ENCODE data around the gene PACRG. TPM values are rescaled to one million over a fixed set of nuclear protein-coding genes. Genes with fewer than 3 reads are reported as not detected.

PACRG gene
- total RNA-seq, 1 experiment from 2014 or later, result not detected

GRCh38 chr6:163192591-163192990, 464.8 kb downstream of the PACRG start:
- Mint-ChIP-seq H3K4me1 (ENCODE audit: low read depth, unreplicated experiment) (no peaks in the 10 kb centered on the region), H3K36me3 (ENCODE audit: insufficient read depth, unreplicated experiment) (no peaks in the 10 kb centered on the region), H3K4me3 (ENCODE audit: unreplicated experiment) (no peak overlapping the region), H3K27me3 (ENCODE audit: insufficient read depth, unreplicated experiment) (peaks cover 13% of the 10 kb centered on the region), H3K27ac (ENCODE audit: unreplicated experiment) (no peak overlapping the region), H3K9me3 (ENCODE audit: unreplicated experiment) (no peaks in the 10 kb centered on the region)
- POLR2A ChIA-PET, result no interaction called here
- Histone ChIP-seq H3K4me1 (no peaks in the 10 kb centered on the region), H3K9me3 (no peaks in the 10 kb centered on the region), H3K36me3 (ENCODE audit: control insufficient read depth, insufficient read depth, low read length) (no peaks in the 10 kb centered on the region), H3K4me3 (ENCODE audit: low read depth, low read length) (no peak overlapping the region), H3K27me3 (replicated peaks; ENCODE audit: control insufficient read depth, insufficient read depth, low read length) (no peaks in the 10 kb centered on the region)
- intact Hi-C loops (cut with micrococcal nuclease; ENCODE audit: unreplicated experiment), result no loop called here
- no peak for DNase-seq
- TF ChIP-seq CTCF (IDR thresholded peaks at IDR 0.05; ENCODE audit: insufficient read depth in 1 of 2, low read depth in 1 of 2, low read length in 1 of 2, severe bottlenecking in 1 of 2, unreplicated experiment in 1 of 2), result no peak
- no TSS peak for BruUV-seq (replicated peaks)
- CTCF ChIA-PET, result no interaction called here

- Mint-ChIP-seq H3K9me3 (ENCODE audit: unreplicated experiment) (no peaks in the 10 kb centered on the region), H3K27me3 (ENCODE audit: insufficient read depth, unreplicated experiment) (peaks cover 13% of the 10 kb centered on the region), H3K36me3 (ENCODE audit: insufficient read depth, unreplicated experiment) (no peaks in the 10 kb centered on the region), H3K4me1 (ENCODE audit: low read depth, unreplicated experiment) (no peaks in the 10 kb centered on the region), H3K4me3 (ENCODE audit: unreplicated experiment) (no peak overlapping the region), H3K27ac (ENCODE audit: unreplicated experiment) (no peak overlapping the region)
- BruUV-seq (replicated peaks), result no TSS peak
- no peak for DNase-seq
- intact Hi-C loops (cut with micrococcal nuclease; ENCODE audit: unreplicated experiment), result no loop called here
- no peak for TF ChIP-seq CTCF (IDR thresholded peaks at IDR 0.05; ENCODE audit: insufficient read depth in 1 of 2, low read depth in 1 of 2, low read length in 1 of 2, severe bottlenecking in 1 of 2, unreplicated experiment in 1 of 2)
- Histone ChIP-seq H3K36me3 (ENCODE audit: control insufficient read depth, insufficient read depth, low read length) (no peaks in the 10 kb centered on the region), H3K4me3 (ENCODE audit: low read depth, low read length) (no peak overlapping the region), H3K4me1 (no peaks in the 10 kb centered on the region), H3K27me3 (replicated peaks; ENCODE audit: control insufficient read depth, insufficient read depth, low read length) (no peaks in the 10 kb centered on the region), H3K9me3 (no peaks in the 10 kb centered on the region)
- ChIA-PET POLR2A (no interaction called here), CTCF (no interaction called here)
These were observed 465.6 kb downstream of the PACRG start for GRCh38 chr6:163193326-163193725.

- ChIA-PET CTCF (interaction anchor here (0.6 kb wide), 1 partner anchor 121 kb away, joined by 3 read pairs; no protein-coding TSS in a partner anchor), POLR2A (no interaction called here)
- BruUV-seq (replicated peaks), result no TSS peak
- H3K4me3 ChIP-seq (ENCODE audit: low read depth, low read length), result no peak overlapping the region
- intact Hi-C loops (cut with micrococcal nuclease; ENCODE audit: unreplicated experiment), result no loop called here
- no peak overlapping the region for H3K4me3 Mint-ChIP-seq (ENCODE audit: unreplicated experiment)
- TF ChIP-seq CTCF (IDR thresholded peaks at IDR 0.05; ENCODE audit: insufficient read depth in 1 of 2, low read depth in 1 of 2, low read length in 1 of 2, severe bottlenecking in 1 of 2, unreplicated experiment in 1 of 2), result no peak
- H3K27me3 ChIP-seq (replicated peaks; ENCODE audit: control insufficient read depth, insufficient read depth, low read length), result no peaks in the 10 kb centered on the region
- H3K27me3 Mint-ChIP-seq (ENCODE audit: insufficient read depth, unreplicated experiment), result peaks cover 13% of the 10 kb centered on the region
- no peaks in the 10 kb centered on the region for H3K9me3 ChIP-seq
- H3K4me1 ChIP-seq, result no peaks in the 10 kb centered on the region
- no peaks in the 10 kb centered on the region for H3K36me3 ChIP-seq (ENCODE audit: control insufficient read depth, insufficient read depth, low read length)
- no peak for DNase-seq
- H3K9me3 Mint-ChIP-seq (ENCODE audit: unreplicated experiment), result no peaks in the 10 kb centered on the region
- no peak overlapping the region for H3K27ac Mint-ChIP-seq (ENCODE audit: unreplicated experiment)
- H3K36me3 Mint-ChIP-seq (ENCODE audit: insufficient read depth, unreplicated experiment), result no peaks in the 10 kb centered on the region
- H3K4me1 Mint-ChIP-seq (ENCODE audit: low read depth, unreplicated experiment), result no peaks in the 10 kb centered on the region
These were observed 468.2 kb downstream of the PACRG start for GRCh38 chr6:163195721-163196691.

Data from Caco-2 (cell line).